Measurements from ENCODE around the gene PRKAR1B.

- TF ChIP-seq, protein P1, sequence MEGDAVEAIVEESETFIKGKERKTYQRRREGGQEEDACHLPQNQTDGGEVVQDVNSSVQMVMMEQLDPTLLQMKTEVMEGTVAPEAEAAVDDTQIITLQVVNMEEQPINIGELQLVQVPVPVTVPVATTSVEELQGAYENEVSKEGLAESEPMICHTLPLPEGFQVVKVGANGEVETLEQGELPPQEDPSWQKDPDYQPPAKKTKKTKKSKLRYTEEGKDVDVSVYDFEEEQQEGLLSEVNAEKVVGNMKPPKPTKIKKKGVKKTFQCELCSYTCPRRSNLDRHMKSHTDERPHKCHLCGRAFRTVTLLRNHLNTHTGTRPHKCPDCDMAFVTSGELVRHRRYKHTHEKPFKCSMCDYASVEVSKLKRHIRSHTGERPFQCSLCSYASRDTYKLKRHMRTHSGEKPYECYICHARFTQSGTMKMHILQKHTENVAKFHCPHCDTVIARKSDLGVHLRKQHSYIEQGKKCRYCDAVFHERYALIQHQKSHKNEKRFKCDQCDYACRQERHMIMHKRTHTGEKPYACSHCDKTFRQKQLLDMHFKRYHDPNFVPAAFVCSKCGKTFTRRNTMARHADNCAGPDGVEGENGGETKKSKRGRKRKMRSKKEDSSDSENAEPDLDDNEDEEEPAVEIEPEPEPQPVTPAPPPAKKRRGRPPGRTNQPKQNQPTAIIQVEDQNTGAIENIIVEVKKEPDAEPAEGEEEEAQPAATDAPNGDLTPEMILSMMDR (tag by site-specific recombination; IDR thresholded peaks at IDR 0.05) = no peak
- no peak for TF ChIP-seq MZF1 (tag by site-specific recombination; IDR thresholded peaks at IDR 0.05; ENCODE audit: borderline replicate concordance)
- no peak for TF ChIP-seq ZBTB1 (tag by site-specific recombination; IDR thresholded peaks at IDR 0.05)
- no peak for TF ChIP-seq KLF16 (tag by site-specific recombination; IDR thresholded peaks at IDR 0.05)
- TF ChIP-seq ZNF175 (tag by site-specific recombination; IDR thresholded peaks at IDR 0.05) = no peak
- TF ChIP-seq ZBTB21 (tag by site-specific recombination; IDR thresholded peaks at IDR 0.05) = no peak
- TF ChIP-seq ZNF274 (IDR thresholded peaks at IDR 0.05; ENCODE audit: low read length) = no peak
- no peak for TF ChIP-seq ZNF274 (tag by site-specific recombination; IDR thresholded peaks at IDR 0.05; ENCODE audit: borderline replicate concordance)
- TF ChIP-seq ZNF473 (tag by site-specific recombination; IDR thresholded peaks at IDR 0.05) = no peak
- no peak for TF ChIP-seq ZNF423 (tag by site-specific recombination; IDR thresholded peaks at IDR 0.05)
Observed at GRCh38 chr7:672891-673290, 54.2 kb downstream of the PRKAR1B start.
